Left ventricle myocardium inferior (tissue), 1 donor: ENCODE data around the gene LCE3D. TPM values are rescaled to one million over a fixed set of nuclear protein-coding genes. Genes with fewer than 3 reads are reported as not detected.
"Not testable (repeated sequence)": the region's sequence is repeated elsewhere in the genome, so short reads cannot be mapped to it uniquely, and the experiment has no call there.

Source experiments
- DNase-seq: peaks from one replicate; pipeline ENCODE4 v3.0.0-alpha.2; 2020
- H3K27ac ChIP-seq: fragments of 200-600 bp; replicated peaks from 2 replicates; pipeline ENCODE4 v1.8.0; 2021
- H3K27me3 ChIP-seq: fragments of 200-600 bp; 2 replicates; pipeline ENCODE4 v1.8.0; 2021; ENCODE audit warnings: low read depth
- H3K36me3 ChIP-seq: fragments of 200-600 bp; 2 replicates; pipeline ENCODE4 v1.8.0; 2021
- H3K4me1 ChIP-seq: fragments of 200-600 bp; 2 replicates; pipeline ENCODE4 v1.8.0; 2021
- H3K4me3 ChIP-seq: fragments of 200-600 bp; 2 replicates; pipeline ENCODE4 v1.8.0; 2021; ENCODE audit warnings: mild to moderate bottlenecking, moderate library complexity
- H3K9me3 ChIP-seq: fragments of 200-600 bp; replicated peaks from 2 replicates; pipeline ENCODE4 v1.8.0; 2021
- intact Hi-C: fragments of 100-400 bp; cut with micrococcal nuclease; formaldehyde crosslinking; loops from one replicate; pipeline ENCODE4 v1.11.0; 2022
- total RNA-seq: library from RNA; stranded (reverse); fragmentation: NEBNext Ultra II Directional; extraction: Animal tissue kit (Norgen Biotek cat#: 25700); gene quantifications from one replicate; pipeline ENCODE4 v1.2.1, GENCODE V29; 2021
- TF ChIP-seq, protein P1 (sequence below): fragments of 200-600 bp; IDR thresholded peaks from 2 replicates; pipeline ENCODE4 v1.8.0; 2021; ENCODE audit warnings: antibody characterized with exemption, mild to moderate bottlenecking, borderline replicate concordance
- donor health status: DM: no; HTN: yes; CAD: no; lungs with severe emphysema.

LCE3D gene
- total RNA-seq, 1 donor from 2014 or later, result not detected

DNA sequence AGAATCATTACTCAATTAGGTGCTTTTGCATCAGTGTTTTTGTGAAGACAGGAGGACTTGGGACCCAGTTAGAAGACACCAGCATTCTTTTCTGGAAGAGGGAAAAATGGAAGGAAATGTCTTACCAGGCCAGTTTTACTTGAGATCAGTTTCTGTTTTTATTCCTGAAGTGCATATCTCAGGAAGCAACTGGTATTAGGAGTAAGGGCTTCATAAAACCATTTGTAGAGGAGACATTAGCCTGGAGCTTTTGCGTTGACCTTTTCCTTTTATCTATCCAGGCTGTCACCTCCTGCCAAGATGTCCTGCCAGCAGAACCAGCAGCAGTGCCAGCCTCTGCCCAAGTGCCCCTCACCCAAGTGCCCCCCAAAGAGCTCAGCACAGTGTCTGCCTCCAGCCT is 33.2 kb upstream of the LCE3D start, which contains the start of gene LCE3B:
TSS of gene LCE3B (plus strand) at position 301 of the 400 bp plus-strand sequence. CDS start at position 301, 0 bp downstream.
- Histone ChIP-seq H3K27me3 (peaks cover 17% of the 10 kb centered on the region), H3K36me3 (no peaks in the 10 kb centered on the region), H3K9me3 (peaks cover 20% of the 10 kb centered on the region), H3K27ac (no peak within 1 kb of the TSS), H3K4me3 (no peak within 1 kb of the TSS), H3K4me1 (no peaks in the 10 kb centered on the region)
- TF ChIP-seq, protein P1, sequence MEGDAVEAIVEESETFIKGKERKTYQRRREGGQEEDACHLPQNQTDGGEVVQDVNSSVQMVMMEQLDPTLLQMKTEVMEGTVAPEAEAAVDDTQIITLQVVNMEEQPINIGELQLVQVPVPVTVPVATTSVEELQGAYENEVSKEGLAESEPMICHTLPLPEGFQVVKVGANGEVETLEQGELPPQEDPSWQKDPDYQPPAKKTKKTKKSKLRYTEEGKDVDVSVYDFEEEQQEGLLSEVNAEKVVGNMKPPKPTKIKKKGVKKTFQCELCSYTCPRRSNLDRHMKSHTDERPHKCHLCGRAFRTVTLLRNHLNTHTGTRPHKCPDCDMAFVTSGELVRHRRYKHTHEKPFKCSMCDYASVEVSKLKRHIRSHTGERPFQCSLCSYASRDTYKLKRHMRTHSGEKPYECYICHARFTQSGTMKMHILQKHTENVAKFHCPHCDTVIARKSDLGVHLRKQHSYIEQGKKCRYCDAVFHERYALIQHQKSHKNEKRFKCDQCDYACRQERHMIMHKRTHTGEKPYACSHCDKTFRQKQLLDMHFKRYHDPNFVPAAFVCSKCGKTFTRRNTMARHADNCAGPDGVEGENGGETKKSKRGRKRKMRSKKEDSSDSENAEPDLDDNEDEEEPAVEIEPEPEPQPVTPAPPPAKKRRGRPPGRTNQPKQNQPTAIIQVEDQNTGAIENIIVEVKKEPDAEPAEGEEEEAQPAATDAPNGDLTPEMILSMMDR, result no peak
- intact Hi-C loops, result no loop called here
- no peak for DNase-seq

DNA sequence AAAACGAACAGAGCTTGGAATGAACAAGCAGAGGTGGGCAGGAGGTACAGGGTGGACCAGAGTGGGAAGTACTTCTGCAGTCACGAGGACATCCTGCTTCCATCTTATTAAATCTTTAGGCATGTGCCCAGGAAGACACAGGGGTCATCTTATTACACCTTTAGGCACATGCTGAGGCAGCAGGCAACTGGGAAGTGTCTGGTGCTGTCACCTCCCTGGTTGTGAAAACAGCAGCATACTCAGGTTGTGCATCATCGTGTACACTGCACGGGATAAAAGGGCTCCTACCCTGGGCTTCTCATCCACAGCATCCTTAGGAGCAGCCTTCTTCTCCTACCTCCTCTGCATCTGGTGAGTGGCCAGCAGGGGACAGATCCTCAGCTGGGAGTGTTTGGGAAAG is 19.6 kb upstream of the LCE3D start, which contains the start of gene LCE3C:
TSS of gene LCE3C (plus strand) at position 301 of the 400 bp plus-strand sequence. CDS start 498 bp downstream, outside the sequence.
- Histone ChIP-seq H3K27me3 (peaks cover 11% of the 10 kb centered on the region), H3K4me3 (no peak within 1 kb of the TSS), H3K36me3 (no peaks in the 10 kb centered on the region), H3K9me3 (peaks cover 28% of the 10 kb centered on the region), H3K4me1 (no peaks in the 10 kb centered on the region), H3K27ac (no peak within 1 kb of the TSS)
- DNase-seq, result no peak
- intact Hi-C loops, result no loop called here
- TF ChIP-seq, protein P1, result no peak

DNA sequence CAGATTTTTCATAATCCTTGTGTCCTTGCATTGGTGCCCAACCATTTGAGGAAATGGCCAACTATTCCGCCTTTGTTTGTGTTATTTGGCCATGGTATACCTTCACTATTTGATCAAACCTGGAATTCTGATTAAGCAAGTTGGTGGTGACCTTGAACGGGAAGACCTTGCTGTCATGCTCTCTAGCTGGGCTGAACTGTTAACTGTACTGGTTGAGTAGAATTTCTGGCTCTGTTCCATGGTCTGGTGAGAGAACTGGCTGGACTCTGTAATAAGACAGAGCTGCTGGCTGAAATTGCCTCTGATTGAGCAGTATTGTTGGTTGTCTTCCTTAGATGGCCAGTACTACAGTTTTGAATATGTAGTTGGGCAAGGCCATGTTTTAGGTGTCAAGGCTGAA is 16.7 kb upstream of the LCE3D start:
- Histone ChIP-seq H3K9me3 (peaks cover 52% of the 10 kb centered on the region), H3K27me3 (peaks cover 11% of the 10 kb centered on the region), H3K27ac (no peak overlapping the region), H3K36me3 (no peaks in the 10 kb centered on the region), H3K4me3 (no peak overlapping the region), H3K4me1 (no peaks in the 10 kb centered on the region)
- TF ChIP-seq, protein P1, result no peak
- intact Hi-C loops, result no loop called here
- no peak for DNase-seq

- no peak overlapping the region for H3K27ac ChIP-seq
- no peaks in the 10 kb centered on the region for H3K4me1 ChIP-seq
- DNase-seq, result no peak
- H3K36me3 ChIP-seq, result no peaks in the 10 kb centered on the region
- intact Hi-C loops, result no loop called here
- peaks cover 26% of the 10 kb centered on the region for H3K9me3 ChIP-seq
- TF ChIP-seq, protein P1, result no peak
- no peaks in the 10 kb centered on the region for H3K27me3 ChIP-seq
- no peak overlapping the region for H3K4me3 ChIP-seq
These were observed 5.3 kb upstream of the LCE3D start for GRCh38 chr1:152585586-152585985.

GRCh38 chr1:152582647-152583046 is 2.3 kb upstream of the LCE3D start:
- no peaks in the 10 kb centered on the region for H3K36me3 ChIP-seq
- H3K27me3 ChIP-seq, result peaks cover 5% of the 10 kb centered on the region
- intact Hi-C loops, result no loop called here
- H3K4me1 ChIP-seq, result no peaks in the 10 kb centered on the region
- no peak overlapping the region for H3K27ac ChIP-seq
- peaks cover 14% of the 10 kb centered on the region for H3K9me3 ChIP-seq
- TF ChIP-seq, protein P1, result no peak
- DNase-seq, result no peak
- H3K4me3 ChIP-seq, result no peak overlapping the region

GRCh38 chr1:152579526-152579925 is 790 bp downstream of the LCE3D start:
- H3K27me3 ChIP-seq, H3K9me3 ChIP-seq, H3K4me1 ChIP-seq, DNase-seq, H3K36me3 ChIP-seq, intact Hi-C loops, H3K27ac ChIP-seq, H3K4me3 ChIP-seq: not testable (repeated sequence)
